K562 (cell line): ENCODE data around the gene TXNRD2. TPM values are rescaled to one million over a fixed set of nuclear protein-coding genes. Genes with fewer than 3 reads are reported as not detected.

Experiments
- COPS2 ChIP-seq: fragments of 450-650 bp; conservative IDR thresholded peaks from 2 replicates; pipeline ENCODE4 v1.6.1; 2016; ENCODE audit warnings: mild to moderate bottlenecking, moderate library complexity
- HDAC8 ChIP-seq: fragments of 450-650 bp; IDR thresholded peaks from 2 replicates; pipeline ENCODE4 v1.6.1; 2016; ENCODE audit warnings: mild to moderate bottlenecking, missing genetic modification characterization, moderate library complexity, missing compliant biosample characterization
- NFIC ChIP-seq: fragments of 450-650 bp; IDR thresholded peaks from 2 replicates; pipeline ENCODE4 v1.6.1; 2017; ENCODE audit warnings: mild to moderate bottlenecking, inconsistent platforms
- ZNF436 ChIP-seq: fragments of 250-450, 450-650 bp; sonication (Bioruptor Pico); formaldehyde crosslinking; IDR thresholded peaks from 2 replicates; pipeline ENCODE4 v1.7.0; 2020; ENCODE audit warnings: mild to moderate bottlenecking
- polyA plus RNA-seq, 8 experiments: library from polyadenylated mRNA; depleted of rRNA in 4 of 8; stranded (reverse) in 5 of 8; unstranded in 3 of 8; fragments of >200 nt; fragmentation: Nextera tagmentation in 2 of 8; fragmentation: Illumina TruSeq in 1 of 8; extraction: Ambion mirVana in 2 of 8; extraction: Trizol in 1 of 8; gene quantifications; 2 replicates each; pipeline versions ENCODE4 v1.2.1 to v1.2.3, GENCODE V29; 2011 to 2014; ENCODE audit warnings: inconsistent platforms in 1 of 8, missing spikeins in 1 of 8
- total RNA-seq, 7 experiments: library from RNA; depleted of rRNA in 6 of 7; stranded (reverse); fragments of >200 nt in 6 of 7; fragmentation: Illumina TruSeq in 2 of 7; extraction: Trizol in 2 of 7; gene quantifications; 2 replicates each; pipeline versions ENCODE4 v1.2.1 to v1.2.3, GENCODE V29; 2011 to 2021; ENCODE audit warnings: low replicate concordance in 1 of 7
- TF ChIP-seq, protein P1 (sequence below): fragments of 250-450 bp; sonication (Bioruptor Pico); IDR thresholded peaks from 2 replicates; pipeline ENCODE4 v1.5.0; 2021; ENCODE audit warnings: mild to moderate bottlenecking, moderate library complexity
- TF ChIP-seq, protein P2 (sequence below): fragments of 250-450 bp; sonication (Bioruptor Pico); IDR thresholded peaks from 2 replicates; pipeline ENCODE4 v1.8.0; 2021; ENCODE audit warnings: moderate library complexity, mild to moderate bottlenecking, inconsistent platforms
- TF ChIP-seq, protein P3 (sequence below): fragments of 450-650 bp; IDR thresholded peaks from one replicate; pipeline ENCODE4 v1.6.1; 2018; ENCODE audit warnings: mild to moderate bottlenecking, moderate library complexity; ENCODE audit not compliant: partially characterized antibody
- TF ChIP-seq, protein P4 (sequence below): IDR thresholded peaks from 2 replicates; pipeline ENCODE4 v1.6.1; 2011; ENCODE audit warnings: borderline replicate concordance, low read depth, mild to moderate bottlenecking, moderate library complexity, low read length; ENCODE audit not compliant: insufficient read depth, poor library complexity, severe bottlenecking

The TXNRD2 gene
- total and polyA plus RNA-seq, 9 of the 15 experiments (the other 6 are each of a cell fraction or from before 2014, with no cell fraction given) = 3.3 to 80.2 (median 49.4) TPM

DNA sequence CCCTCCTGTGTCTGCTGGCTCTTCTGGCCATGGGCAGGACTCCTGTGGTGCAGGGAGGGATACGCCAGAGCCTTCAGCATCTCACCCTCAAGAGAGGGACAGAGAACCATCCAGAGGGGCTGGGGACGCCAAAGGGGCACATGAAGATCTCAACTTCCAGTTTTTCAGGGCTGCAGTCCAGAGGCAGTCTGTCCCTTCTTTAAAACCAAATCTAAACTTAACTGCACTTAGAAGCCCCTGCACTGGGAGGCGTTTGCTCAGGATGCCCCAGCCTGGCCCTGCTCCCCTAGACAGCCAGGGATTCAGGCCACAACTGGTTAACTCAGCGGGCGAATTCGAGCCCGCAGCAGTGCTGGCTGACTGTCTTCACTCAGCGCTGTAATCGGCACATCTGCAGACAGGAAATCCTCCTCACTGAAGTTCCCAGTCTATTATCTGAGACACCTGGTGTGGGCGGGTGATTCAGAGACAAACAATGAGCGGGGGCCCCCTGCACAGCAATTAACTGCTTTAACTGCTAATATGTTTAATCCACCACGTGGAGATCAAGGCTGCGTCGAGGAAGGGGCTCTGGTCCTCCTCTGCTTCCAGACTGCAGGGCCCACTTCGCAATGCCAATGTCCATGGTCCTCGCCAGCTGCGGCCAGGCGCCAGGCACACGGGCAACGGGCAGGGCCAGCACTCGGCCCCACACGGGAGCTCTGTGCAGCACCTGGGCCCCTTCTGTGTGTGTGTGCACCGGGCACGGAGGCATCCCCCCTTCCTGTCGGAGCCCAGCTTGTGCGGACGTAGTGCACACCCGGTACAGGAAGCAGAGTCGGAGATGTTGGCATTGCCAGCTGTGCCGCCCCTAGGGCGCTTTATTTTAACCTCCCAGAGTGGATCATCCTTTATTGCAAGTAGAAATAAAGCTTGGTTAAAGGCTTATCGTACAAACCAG, 50.0 kb downstream of the TXNRD2 start (continued):
- TF ChIP-seq, protein P1, sequence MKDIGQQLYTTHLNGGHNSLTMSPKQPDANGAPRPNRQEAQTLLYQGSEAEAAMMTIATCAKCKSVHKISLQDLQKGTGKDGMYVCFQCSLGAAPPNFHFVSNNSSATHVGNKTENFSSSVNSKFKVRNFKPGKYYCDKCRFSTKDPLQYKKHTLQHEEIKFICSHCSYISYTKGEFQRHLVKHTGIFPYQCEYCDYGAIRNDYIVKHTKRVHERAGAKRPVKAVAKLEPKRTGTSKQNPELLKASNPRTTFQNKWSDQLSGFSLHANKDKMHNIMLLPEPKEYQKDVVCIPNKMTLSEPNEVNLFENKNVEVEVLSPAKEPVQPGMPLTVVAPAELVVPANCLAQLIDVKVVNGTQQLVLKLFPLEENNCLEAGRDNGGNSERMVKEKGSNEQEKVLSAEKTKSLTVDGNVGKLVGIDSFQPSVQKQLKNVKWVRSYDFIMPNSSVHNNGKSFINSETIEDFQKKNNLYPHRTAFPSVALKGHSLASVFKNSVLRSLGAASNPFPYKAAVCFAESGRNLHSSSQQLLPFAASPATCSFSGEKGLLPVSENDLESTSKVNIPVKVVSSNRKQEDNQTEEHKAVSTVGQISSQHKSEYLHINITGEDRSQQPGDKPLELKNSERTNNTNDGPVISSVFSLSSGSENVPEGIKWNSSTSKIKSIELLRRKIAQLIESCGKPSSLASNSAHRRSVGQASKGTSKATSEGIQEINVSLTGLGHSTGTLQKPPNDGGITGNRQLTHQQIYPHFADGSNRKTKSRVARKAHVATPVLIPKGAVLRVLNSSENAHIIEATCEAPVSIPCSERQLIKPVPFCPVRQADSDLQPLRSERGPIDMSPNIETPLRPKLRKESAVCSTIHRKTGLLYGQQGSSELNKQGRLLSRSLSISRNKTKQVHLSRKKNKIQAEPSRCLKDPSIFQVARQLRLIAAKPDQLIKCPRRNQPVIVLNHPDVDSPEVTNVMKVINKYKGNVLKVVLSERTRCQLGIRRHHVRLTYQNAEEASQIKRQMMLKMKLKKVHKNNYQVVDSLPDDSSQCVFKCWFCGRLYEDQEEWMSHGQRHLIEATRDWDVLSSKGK = no peak
- TF ChIP-seq, protein P2, sequence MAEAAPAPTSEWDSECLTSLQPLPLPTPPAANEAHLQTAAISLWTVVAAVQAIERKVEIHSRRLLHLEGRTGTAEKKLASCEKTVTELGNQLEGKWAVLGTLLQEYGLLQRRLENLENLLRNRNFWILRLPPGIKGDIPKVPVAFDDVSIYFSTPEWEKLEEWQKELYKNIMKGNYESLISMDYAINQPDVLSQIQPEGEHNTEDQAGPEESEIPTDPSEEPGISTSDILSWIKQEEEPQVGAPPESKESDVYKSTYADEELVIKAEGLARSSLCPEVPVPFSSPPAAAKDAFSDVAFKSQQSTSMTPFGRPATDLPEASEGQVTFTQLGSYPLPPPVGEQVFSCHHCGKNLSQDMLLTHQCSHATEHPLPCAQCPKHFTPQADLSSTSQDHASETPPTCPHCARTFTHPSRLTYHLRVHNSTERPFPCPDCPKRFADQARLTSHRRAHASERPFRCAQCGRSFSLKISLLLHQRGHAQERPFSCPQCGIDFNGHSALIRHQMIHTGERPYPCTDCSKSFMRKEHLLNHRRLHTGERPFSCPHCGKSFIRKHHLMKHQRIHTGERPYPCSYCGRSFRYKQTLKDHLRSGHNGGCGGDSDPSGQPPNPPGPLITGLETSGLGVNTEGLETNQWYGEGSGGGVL (CRISPR knock-in tag) = no peak
- TF ChIP-seq ZNF436 (peak; percentile 53; the same call in 1 of the 2 replicates), COPS2 (no peak), NFIC (peak; percentile 92), HDAC8 (tag) (no peak; the same call in 1 of the 2 replicates)
- TF ChIP-seq, protein P3, sequence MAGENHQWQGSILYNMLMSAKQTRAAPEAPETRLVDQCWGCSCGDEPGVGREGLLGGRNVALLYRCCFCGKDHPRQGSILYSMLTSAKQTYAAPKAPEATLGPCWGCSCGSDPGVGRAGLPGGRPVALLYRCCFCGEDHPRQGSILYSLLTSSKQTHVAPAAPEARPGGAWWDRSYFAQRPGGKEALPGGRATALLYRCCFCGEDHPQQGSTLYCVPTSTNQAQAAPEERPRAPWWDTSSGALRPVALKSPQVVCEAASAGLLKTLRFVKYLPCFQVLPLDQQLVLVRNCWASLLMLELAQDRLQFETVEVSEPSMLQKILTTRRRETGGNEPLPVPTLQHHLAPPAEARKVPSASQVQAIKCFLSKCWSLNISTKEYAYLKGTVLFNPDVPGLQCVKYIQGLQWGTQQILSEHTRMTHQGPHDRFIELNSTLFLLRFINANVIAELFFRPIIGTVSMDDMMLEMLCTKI = no peak
- TF ChIP-seq, protein P4, sequence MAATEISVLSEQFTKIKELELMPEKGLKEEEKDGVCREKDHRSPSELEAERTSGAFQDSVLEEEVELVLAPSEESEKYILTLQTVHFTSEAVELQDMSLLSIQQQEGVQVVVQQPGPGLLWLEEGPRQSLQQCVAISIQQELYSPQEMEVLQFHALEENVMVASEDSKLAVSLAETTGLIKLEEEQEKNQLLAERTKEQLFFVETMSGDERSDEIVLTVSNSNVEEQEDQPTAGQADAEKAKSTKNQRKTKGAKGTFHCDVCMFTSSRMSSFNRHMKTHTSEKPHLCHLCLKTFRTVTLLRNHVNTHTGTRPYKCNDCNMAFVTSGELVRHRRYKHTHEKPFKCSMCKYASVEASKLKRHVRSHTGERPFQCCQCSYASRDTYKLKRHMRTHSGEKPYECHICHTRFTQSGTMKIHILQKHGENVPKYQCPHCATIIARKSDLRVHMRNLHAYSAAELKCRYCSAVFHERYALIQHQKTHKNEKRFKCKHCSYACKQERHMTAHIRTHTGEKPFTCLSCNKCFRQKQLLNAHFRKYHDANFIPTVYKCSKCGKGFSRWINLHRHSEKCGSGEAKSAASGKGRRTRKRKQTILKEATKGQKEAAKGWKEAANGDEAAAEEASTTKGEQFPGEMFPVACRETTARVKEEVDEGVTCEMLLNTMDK = no peak
